Kidney (tissue), 14 donors: ENCODE data around the gene PPP2R1B. TPM values are rescaled to one million over a fixed set of nuclear protein-coding genes. Genes with fewer than 3 reads are reported as not detected.
A peak's percentile ranks its signal among the peaks of the same experiment; 100 is the strongest.

Experiments
- DNase-seq, 5 donors: peaks; one replicate each; pipeline ENCODE4 v3.0.0-alpha.2; 2013 to 2020
- FAIRE-seq: peaks from 2 replicates; lab custom pipeline; 2012; peaks lifted over from hg19 to GRCh38; lab: Jason Lieb, UNC
- H3K27ac ChIP-seq, 2 donors: one replicate each; pipeline ENCODE4 v1.7.0; 2013; ENCODE audit warnings: low read depth in 2 of 2, low read length in 2 of 2, inconsistent platforms in 1 of 2
- H3K27me3 ChIP-seq: one replicate; pipeline ENCODE4 v1.7.1; 2013; ENCODE audit warnings: low read length, inconsistent platforms; ENCODE audit not compliant: control insufficient read depth, insufficient read depth
- H3K36me3 ChIP-seq, 3 donors: one replicate each; pipeline versions ENCODE4 v1.7.0 to v1.7.1; 2013; ENCODE audit warnings: low read length in 3 of 3, control low read depth in 1 of 3, inconsistent platforms in 1 of 3; ENCODE audit not compliant: insufficient read depth in 3 of 3, control insufficient read depth in 2 of 3
- H3K4me1 ChIP-seq, 3 donors: one replicate each; pipeline versions ENCODE4 v1.7.0 to v1.7.1; 2013; ENCODE audit warnings: low read length in 3 of 3, inconsistent platforms in 1 of 3, low read depth in 1 of 3; ENCODE audit not compliant: control insufficient read depth in 2 of 3, insufficient read depth in 2 of 3
- H3K4me3 ChIP-seq, 3 donors: one replicate each; pipeline versions ENCODE4 v1.7.0 to v1.8.1; 2013; ENCODE audit warnings: low read length in 3 of 3, control low read depth in 1 of 3, inconsistent platforms in 1 of 3
- H3K9ac ChIP-seq, 3 donors: one replicate each; pipeline versions ENCODE4 v1.7.0 to v1.7.1; 2013; ENCODE audit warnings: low read length in 3 of 3, control low read depth in 1 of 3, inconsistent platforms in 1 of 3
- H3K9me3 ChIP-seq, 3 donors: one replicate each; pipeline versions ENCODE4 v1.7.0 to v1.7.1; 2013; ENCODE audit warnings: low read length in 3 of 3, control low read depth in 1 of 3, inconsistent platforms in 1 of 3; ENCODE audit not compliant: control insufficient read depth in 2 of 3, insufficient read depth in 1 of 3
- CTCF ChIP-seq: IDR thresholded peaks from 3 replicates; pipeline ENCODE4 v1.5.1; 2012; ENCODE audit warnings: mild to moderate bottlenecking, moderate library complexity, borderline replicate concordance; ENCODE audit not compliant: insufficient read depth; ENCODE audit errors: extremely low read depth
- intact Hi-C: fragments of 100-400 bp; cut with DNase I; formaldehyde crosslinking; loops from one replicate; pipeline ENCODE4 v1.11.1; 2022
- polyA plus RNA-seq: library from polyadenylated mRNA; stranded (reverse); fragments of 350-450 nt; fragmentation: Illumina TruSeq; extraction: RNeasy Lipid Tissue Mini Kit (QIAGEN cat#74804); gene quantifications from one replicate; pipeline ENCODE4 v1.2.3, GENCODE V29; 2014; ENCODE audit warnings: low read depth, low replicate concordance; ENCODE audit not compliant: insufficient read depth
- total RNA-seq: library from RNA; stranded (reverse); fragmentation: NEBNext Ultra II Directional; extraction: Animal tissue kit (Norgen Biotek cat#: 25700); gene quantifications from one replicate; pipeline ENCODE4 v1.2.1, GENCODE V29; 2021
- donor health status: control.
- donor health status: control.
- donor health status: control.
- donor health status: control.
- donor health status: control.
- donor health status: DM: yes; HTN: yes; CAD: no.
- donor health status: Normal renal cell carcinoma (clear cell type).

PPP2R1B gene
- total and polyA plus RNA-seq, 2 donors from 2014 or later = 11.7 to 35.5 TPM

GRCh38 chr11:111714522-111714921 is 51.7 kb downstream of the PPP2R1B start:
- TF ChIP-seq CTCF = no peak
- no peaks in the 10 kb centered on the region for H3K27me3 ChIP-seq

DNA sequence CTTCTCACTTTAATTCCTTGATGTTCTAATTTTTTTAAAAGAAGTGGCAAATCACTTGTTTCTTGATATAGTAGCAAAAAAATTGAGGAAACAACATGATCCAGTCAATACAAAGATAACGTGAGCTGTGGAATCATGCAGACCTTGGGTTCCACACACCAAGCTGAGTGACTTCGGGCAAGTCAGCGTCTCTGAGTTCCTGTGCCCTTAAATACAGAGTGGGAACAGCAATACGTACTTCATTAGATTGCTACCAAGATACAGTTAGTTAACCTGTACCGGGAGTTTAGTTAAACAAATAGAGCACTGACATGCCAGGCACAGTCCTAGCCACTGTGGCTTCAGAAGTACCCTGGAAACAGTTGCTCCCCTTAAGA is 58.5 kb downstream of the PPP2R1B start:
- no peak for DNase-seq
- H3K36me3 ChIP-seq = peaks cover 4 to 55% (median 29%) of the 10 kb centered on the region in 3 donors
- TF ChIP-seq CTCF = no peak
- H3K27ac ChIP-seq = peak overlapping the region; percentile 56 to 58
- H3K9me3 ChIP-seq = no peaks in the 10 kb centered on the region
- H3K27me3 ChIP-seq = no peaks in the 10 kb centered on the region
- H3K4me3 ChIP-seq = no peak overlapping the region
- FAIRE-seq = no peak
- H3K9ac ChIP-seq = no peak overlapping the region
- H3K4me1 ChIP-seq = peaks cover 0 to 5% (median 0%) of the 10 kb centered on the region in 3 donors
- intact Hi-C loops = no loop called here

More at GRCh38 chr11:111714522-111714921, 51.7 kb downstream of the PPP2R1B start:
- DNase-seq (no peak), FAIRE-seq (no peak)
- Histone ChIP-seq H3K4me1 (peaks cover 0 to 9% (median 7%) of the 10 kb centered on the region in 3 donors), H3K36me3 (peaks cover 2 to 21% (median 17%) of the 10 kb centered on the region in 3 donors), H3K9me3 (no peaks in the 10 kb centered on the region), H3K27ac (no peak overlapping the region), H3K4me3 (no peak overlapping the region), H3K9ac (no peak overlapping the region)
- intact Hi-C loops = no loop called here

DNA sequence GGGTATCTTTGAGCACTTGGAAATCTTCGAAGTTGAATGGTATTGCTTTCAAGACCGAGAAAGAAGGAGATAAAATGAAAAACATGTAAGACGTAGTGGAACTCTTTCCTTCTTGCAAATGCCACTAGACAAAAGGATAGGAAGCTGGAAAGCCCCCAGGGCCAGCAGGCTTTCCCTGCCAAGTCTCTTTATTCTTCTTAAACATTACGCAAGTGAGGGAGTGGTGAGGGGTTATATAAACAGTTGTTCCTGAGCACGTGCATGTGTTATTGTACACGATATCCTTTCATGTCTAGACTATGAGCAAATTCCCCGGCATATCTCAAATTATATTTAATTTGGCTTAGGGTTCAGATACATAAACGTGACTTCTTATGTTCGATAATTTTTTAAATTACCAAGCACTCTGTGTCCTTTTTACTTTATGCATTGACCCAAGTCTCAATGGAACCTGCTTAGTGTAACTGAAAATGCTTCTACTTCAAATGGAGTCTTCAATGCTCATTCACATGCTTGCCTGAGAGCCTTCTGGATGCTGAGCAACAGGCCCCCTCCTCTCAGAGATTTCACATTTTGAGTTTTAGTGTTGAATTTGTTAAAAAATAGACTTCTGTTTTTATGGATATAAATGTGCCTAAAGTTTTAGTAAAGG is 59.0 kb downstream of the PPP2R1B start:
- FAIRE-seq (no peak), DNase-seq (peak in 1 of 5 donors; percentile 39)
- Histone ChIP-seq H3K9me3 (no peaks in the 10 kb centered on the region), H3K4me3 (no peak overlapping the region), H3K4me1 (peaks cover 0 to 5% (median 0%) of the 10 kb centered on the region in 3 donors), H3K36me3 (peaks cover 3 to 50% (median 28%) of the 10 kb centered on the region in 3 donors), H3K27ac (peak overlapping the region; percentile 56 to 58), H3K9ac (no peak overlapping the region), H3K27me3 (no peaks in the 10 kb centered on the region)
- intact Hi-C loops = no loop called here
- no peak for TF ChIP-seq CTCF
